Gastrocnemius medialis (tissue), 4 donors: Measurements from ENCODE around the gene CCDC170.

Experiments used
- CTCF ChIP-seq, 5 experiments: fragments of 450-650 bp in 3 of 5; fragments of 200-600 bp in 2 of 5; sonication (generic) in 2 of 5; IDR thresholded peaks in 4 of 5; conservative IDR thresholded peaks in 1 of 5; 1 replicate in 4 of 5; 2 replicates in 1 of 5; pipeline ENCODE4 v1.5.1; 2016 to 2019; ENCODE audit warnings: antibody characterized with exemption in 5 of 5, mild to moderate bottlenecking in 3 of 5, moderate library complexity in 3 of 5
- POLR2A ChIP-seq, 2 donors: fragments of 450-650 bp; IDR thresholded peaks; one replicate each; pipeline ENCODE4 v1.6.1; 2017; ENCODE audit warnings: antibody characterized with exemption in 2 of 2, mild to moderate bottlenecking in 2 of 2, moderate library complexity in 2 of 2

GRCh38 chr6:151610326-151610725 lies 116.5 kb downstream of the CCDC170 start:
- TF ChIP-seq CTCF (IDR thresholded peaks at IDR 0.05 in 4 of 5, conservative IDR thresholded peaks at IDR 0.05 in 1 of 5) (no peak), POLR2A (IDR thresholded peaks at IDR 0.05) (no peak)
